HFFc6 (cell line): ENCODE measurements around the gene SCAF1. TPM values are rescaled to one million over a fixed set of nuclear protein-coding genes. Genes with fewer than 3 reads are reported as not detected.

Experiments
- DNase-seq: peaks from one replicate; pipeline ENCODE4 v3.0.0-alpha.2; 2018
- H3K27ac Mint-ChIP-seq: 2 replicates; pipeline ENCODE4 v1.8.0; 2020; ENCODE audit warnings: mild to moderate bottlenecking, mixed read lengths
- H3K27me3 Mint-ChIP-seq: 2 replicates; pipeline ENCODE4 v1.8.0; 2021; ENCODE audit warnings: mild to moderate bottlenecking, moderate library complexity, mixed read lengths; ENCODE audit not compliant: insufficient read depth
- H3K36me3 Mint-ChIP-seq: 2 replicates; pipeline ENCODE4 v1.8.0; 2021; ENCODE audit warnings: low read depth, mixed read lengths
- H3K4me1 Mint-ChIP-seq: 2 replicates; pipeline ENCODE4 v1.8.0; 2020; ENCODE audit warnings: low read depth, mixed read lengths
- H3K4me3 Mint-ChIP-seq: 2 replicates; pipeline ENCODE4 v1.8.0; 2020; ENCODE audit warnings: mild to moderate bottlenecking, moderate library complexity, mixed read lengths
- H3K9me3 Mint-ChIP-seq: 2 replicates; pipeline ENCODE4 v1.8.0; 2020; ENCODE audit warnings: mild to moderate bottlenecking, mixed read lengths
- total RNA-seq, 6 experiments: library from RNA; stranded (reverse); fragmentation: NEBNext Ultra II Directional; extraction: Animal tissue kit (Norgen Biotek cat#: 25700); gene quantifications; 2 replicates in 1 of 6; 3 replicates in 5 of 6; pipeline ENCODE4 v1.2.3, GENCODE V29; 2021
- TF ChIP-seq, protein P1 (sequence below): fragments of 200-600 bp; sonication (generic); IDR thresholded peaks from 2 replicates; pipeline ENCODE4 v1.5.0; 2021; ENCODE audit warnings: antibody characterized with exemption, mild to moderate bottlenecking

The SCAF1 gene
- total RNA-seq, 6 experiments from 2014 or later = 112 to 134 (median 121) TPM

DNA sequence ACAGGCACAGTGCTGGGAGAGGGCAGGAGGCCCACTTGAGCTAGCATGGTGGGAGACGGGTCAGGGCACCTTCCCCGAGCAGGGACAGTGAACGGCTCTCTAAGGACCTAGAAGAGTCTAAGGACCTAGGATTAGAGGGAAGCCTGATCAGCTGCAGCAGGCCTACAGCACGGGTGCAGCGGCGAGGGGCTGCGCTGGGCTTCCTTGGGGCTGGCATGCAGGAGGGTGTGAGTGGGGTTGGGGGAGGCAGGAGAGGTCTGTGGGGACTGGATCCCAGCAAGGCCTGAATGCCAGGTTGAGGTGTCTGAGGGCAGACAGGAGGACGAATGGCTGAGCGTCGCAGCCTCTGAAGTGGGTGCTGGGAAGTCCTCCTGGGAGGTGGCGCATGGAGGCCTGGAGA lies 3.6 kb downstream of the SCAF1 start:
- Mint-ChIP-seq H3K4me1 (peaks cover 37% of the 10 kb centered on the region), H3K9me3 (no peaks in the 10 kb centered on the region), H3K27ac (no peak overlapping the region), H3K27me3 (peaks cover 15% of the 10 kb centered on the region), H3K4me3 (no peak overlapping the region), H3K36me3 (peaks cover 31% of the 10 kb centered on the region)
- TF ChIP-seq, protein P1, sequence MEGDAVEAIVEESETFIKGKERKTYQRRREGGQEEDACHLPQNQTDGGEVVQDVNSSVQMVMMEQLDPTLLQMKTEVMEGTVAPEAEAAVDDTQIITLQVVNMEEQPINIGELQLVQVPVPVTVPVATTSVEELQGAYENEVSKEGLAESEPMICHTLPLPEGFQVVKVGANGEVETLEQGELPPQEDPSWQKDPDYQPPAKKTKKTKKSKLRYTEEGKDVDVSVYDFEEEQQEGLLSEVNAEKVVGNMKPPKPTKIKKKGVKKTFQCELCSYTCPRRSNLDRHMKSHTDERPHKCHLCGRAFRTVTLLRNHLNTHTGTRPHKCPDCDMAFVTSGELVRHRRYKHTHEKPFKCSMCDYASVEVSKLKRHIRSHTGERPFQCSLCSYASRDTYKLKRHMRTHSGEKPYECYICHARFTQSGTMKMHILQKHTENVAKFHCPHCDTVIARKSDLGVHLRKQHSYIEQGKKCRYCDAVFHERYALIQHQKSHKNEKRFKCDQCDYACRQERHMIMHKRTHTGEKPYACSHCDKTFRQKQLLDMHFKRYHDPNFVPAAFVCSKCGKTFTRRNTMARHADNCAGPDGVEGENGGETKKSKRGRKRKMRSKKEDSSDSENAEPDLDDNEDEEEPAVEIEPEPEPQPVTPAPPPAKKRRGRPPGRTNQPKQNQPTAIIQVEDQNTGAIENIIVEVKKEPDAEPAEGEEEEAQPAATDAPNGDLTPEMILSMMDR = no peak
- DNase-seq = no peak

DNA sequence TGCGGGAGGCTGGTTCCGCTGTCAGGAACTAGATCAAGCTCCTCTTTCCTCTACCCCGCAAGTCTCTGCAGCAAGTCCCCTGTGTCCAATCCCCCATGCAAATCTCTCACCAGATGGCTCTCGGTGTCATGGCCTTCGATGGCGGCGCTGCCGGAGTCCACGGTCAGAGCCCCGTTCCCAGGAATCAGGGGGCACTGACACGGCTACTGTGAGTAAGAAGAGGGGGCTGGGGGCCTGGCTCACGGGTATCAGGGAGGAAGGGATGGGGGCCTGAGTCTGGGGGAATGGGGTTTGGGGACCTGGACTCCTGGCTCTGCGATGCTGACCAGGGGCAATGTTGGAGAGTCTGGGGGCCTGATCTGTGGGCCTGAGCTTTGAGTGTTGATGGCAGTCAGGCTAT lies 4.0 kb downstream of the SCAF1 start:
- peaks cover 27% of the 10 kb centered on the region for H3K36me3 Mint-ChIP-seq
- H3K9me3 Mint-ChIP-seq = no peaks in the 10 kb centered on the region
- H3K27ac Mint-ChIP-seq = no peak overlapping the region
- peaks cover 33% of the 10 kb centered on the region for H3K4me1 Mint-ChIP-seq
- H3K27me3 Mint-ChIP-seq = peaks cover 11% of the 10 kb centered on the region
- no peak overlapping the region for H3K4me3 Mint-ChIP-seq
- TF ChIP-seq, protein P1 = no peak
- no peak for DNase-seq

DNA sequence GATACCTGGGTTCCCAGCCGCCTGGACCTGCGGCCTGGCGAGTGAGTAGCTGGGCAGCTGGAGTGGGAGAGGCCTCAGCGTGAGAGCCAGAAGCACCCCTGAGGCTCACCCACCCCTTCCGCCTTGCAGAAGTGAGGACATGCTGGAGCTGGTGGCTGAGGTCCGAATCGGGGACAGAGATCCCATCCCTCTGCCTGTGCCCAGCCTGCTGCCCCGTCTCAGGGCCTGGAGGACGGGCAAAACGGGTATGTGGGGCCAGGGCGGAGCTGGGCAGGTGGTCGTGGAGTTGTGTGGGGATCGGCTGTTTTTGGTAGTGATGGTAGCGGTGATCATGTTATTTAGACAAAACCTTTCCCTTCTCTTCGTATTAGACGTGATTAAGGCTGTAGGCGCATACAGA lies 4.6 kb downstream of the SCAF1 start:
- peaks cover 7% of the 10 kb centered on the region for H3K27me3 Mint-ChIP-seq
- TF ChIP-seq, protein P1 = no peak
- H3K27ac Mint-ChIP-seq = no peak overlapping the region
- peaks cover 25% of the 10 kb centered on the region for H3K36me3 Mint-ChIP-seq
- no peak overlapping the region for H3K4me3 Mint-ChIP-seq
- H3K9me3 Mint-ChIP-seq = no peaks in the 10 kb centered on the region
- no peak for DNase-seq
- H3K4me1 Mint-ChIP-seq = peaks cover 27% of the 10 kb centered on the region

DNA sequence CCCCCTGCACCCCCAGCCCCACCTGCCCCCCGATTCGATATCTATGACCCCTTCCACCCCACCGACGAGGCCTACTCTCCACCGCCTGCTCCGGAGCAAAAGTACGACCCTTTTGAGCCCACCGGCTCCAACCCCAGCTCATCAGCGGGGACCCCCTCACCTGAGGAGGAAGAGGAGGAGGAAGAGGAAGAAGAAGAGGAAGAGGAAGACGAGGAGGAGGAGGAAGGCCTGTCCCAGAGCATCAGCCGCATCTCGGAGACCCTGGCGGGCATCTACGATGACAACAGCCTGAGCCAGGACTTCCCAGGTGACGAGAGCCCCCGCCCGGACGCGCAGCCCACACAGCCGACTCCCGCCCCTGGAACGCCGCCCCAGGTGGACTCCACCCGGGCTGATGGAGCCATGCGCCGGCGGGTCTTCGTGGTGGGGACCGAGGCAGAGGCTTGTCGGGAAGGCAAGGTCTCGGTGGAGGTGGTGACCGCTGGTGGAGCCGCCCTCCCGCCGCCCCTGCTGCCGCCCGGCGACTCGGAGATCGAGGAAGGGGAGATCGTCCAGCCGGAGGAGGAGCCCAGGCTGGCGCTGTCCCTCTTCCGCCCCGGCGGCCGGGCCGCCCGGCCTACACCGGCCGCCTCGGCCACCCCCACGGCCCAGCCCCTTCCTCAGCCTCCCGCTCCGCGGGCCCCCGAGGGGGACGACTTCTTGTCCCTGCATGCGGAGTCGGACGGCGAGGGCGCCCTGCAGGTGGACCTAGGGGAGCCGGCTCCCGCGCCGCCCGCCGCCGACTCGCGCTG lies 9.2 kb downstream of the SCAF1 start:
- H3K4me1 Mint-ChIP-seq = no peaks in the 10 kb centered on the region
- H3K9me3 Mint-ChIP-seq = no peaks in the 10 kb centered on the region
- no peak for DNase-seq
- TF ChIP-seq, protein P1 = no peak
- no peak overlapping the region for H3K27ac Mint-ChIP-seq
- peaks cover 4% of the 10 kb centered on the region for H3K27me3 Mint-ChIP-seq
- peaks cover 16% of the 10 kb centered on the region for H3K36me3 Mint-ChIP-seq
- no peak overlapping the region for H3K4me3 Mint-ChIP-seq

DNA sequence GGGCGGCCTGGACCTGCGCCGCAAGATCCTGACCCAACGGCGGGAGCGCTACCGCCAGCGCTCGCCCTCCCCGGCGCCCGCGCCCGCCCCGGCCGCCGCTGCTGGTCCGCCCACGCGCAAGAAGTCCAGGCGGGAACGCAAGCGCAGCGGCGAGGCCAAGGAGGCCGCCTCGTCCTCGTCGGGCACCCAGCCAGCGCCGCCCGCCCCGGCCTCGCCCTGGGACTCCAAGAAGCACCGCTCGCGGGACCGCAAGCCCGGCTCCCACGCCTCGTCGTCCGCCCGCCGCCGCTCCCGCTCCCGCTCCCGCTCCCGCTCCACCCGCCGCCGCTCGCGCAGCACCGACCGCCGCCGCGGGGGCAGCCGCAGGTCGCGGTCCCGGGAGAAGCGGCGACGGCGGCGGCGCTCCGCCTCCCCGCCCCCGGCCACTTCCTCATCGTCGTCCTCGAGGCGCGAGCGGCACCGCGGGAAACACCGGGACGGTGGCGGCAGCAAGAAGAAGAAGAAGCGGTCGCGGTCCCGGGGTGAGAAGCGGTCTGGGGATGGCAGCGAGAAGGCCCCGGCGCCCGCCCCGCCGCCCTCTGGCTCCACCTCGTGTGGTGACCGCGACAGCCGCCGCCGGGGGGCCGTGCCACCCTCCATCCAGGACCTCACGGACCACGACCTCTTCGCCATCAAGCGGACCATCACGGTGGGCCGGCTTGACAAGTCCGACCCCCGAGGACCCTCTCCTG lies 10.0 kb downstream of the SCAF1 start:
- no peak for DNase-seq
- H3K9me3 Mint-ChIP-seq = no peaks in the 10 kb centered on the region
- peaks cover 4% of the 10 kb centered on the region for H3K27me3 Mint-ChIP-seq
- H3K27ac Mint-ChIP-seq = no peak overlapping the region
- no peak overlapping the region for H3K4me3 Mint-ChIP-seq
- peaks cover 12% of the 10 kb centered on the region for H3K36me3 Mint-ChIP-seq
- no peaks in the 10 kb centered on the region for H3K4me1 Mint-ChIP-seq
- TF ChIP-seq, protein P1 = no peak
